PC-3 (cell line): ENCODE measurements around the gene APOBEC3G. TPM values are rescaled to one million over a fixed set of nuclear protein-coding genes. Genes with fewer than 3 reads are reported as not detected.
"Not testable (repeated sequence)": the region's sequence is repeated elsewhere in the genome, so short reads cannot be mapped to it uniquely, and the experiment has no call there.

Experiments
- ATAC-seq: fragments of 200-7000 bp; cut with Tn5 transposase; 2 replicates; pipeline ENCODE4 v1.9.1; 2020; ENCODE audit warnings: mild to moderate bottlenecking, moderate library complexity
- BruUV-seq: library from RNA; stranded (reverse); fragments of 400-500 nt; replicated peaks from 2 replicates; lab custom pipeline; 2021; lab: Mats Ljungman, UMichigan
- CTCF ChIA-PET: fragments of 300-600 bp; sonication (Branson Sonifier 250); formaldehyde crosslinking; loops from one replicate; lab custom pipeline; 2022; ENCODE audit warnings: antibody characterized with exemption; lab: Charles Lee
- POLR2A ChIA-PET: fragments of 300-600 bp; sonication (Branson Sonifier 250); formaldehyde crosslinking; loops from one replicate; lab custom pipeline; 2022; ENCODE audit warnings: antibody characterized with exemption; ENCODE audit not compliant: unreplicated experiment; lab: Charles Lee
- DNase-seq: peaks from one replicate; pipeline ENCODE4 v3.0.0-alpha.2; 2015
- H2AFZ ChIP-seq: fragments of 300-600 bp; sonication (generic); 2 replicates; pipeline ENCODE4 v1.6.0; 2016; ENCODE audit warnings: antibody characterized with exemption, low read length
- H3F3A ChIP-seq: fragments of 300-600 bp; sonication (generic); one replicate; pipeline ENCODE4 v1.6.0; 2017; ENCODE audit warnings: antibody characterized with exemption, low read length, control low read depth, mild to moderate bottlenecking; ENCODE audit not compliant: unreplicated experiment
- H3K27ac ChIP-seq: fragments of 300-600 bp; sonication (generic); 2 replicates; pipeline ENCODE4 v1.5.1; 2016; ENCODE audit warnings: mild to moderate bottlenecking, low read length
- H3K27me3 ChIP-seq: fragments of 300-600 bp; sonication (generic); 2 replicates; pipeline ENCODE4 v1.6.1; 2016; ENCODE audit warnings: low read length, mixed read lengths
- H3K36me3 ChIP-seq: fragments of 300-600 bp; sonication (generic); 2 replicates; pipeline ENCODE4 v1.6.1; 2016; ENCODE audit warnings: low read depth, mixed run types, low read length, mixed read lengths
- H3K4me1 ChIP-seq: fragments of 300-600 bp; sonication (generic); 2 replicates; pipeline ENCODE4 v1.5.1; 2016; ENCODE audit warnings: low read length; ENCODE audit not compliant: insufficient read depth
- H3K4me2 ChIP-seq: fragments of 300-600 bp; sonication (generic); 2 replicates; pipeline ENCODE4 v1.6.0; 2016; ENCODE audit warnings: low read length
- H3K4me3 ChIP-seq: fragments of 300-600 bp; sonication (generic); 2 replicates; pipeline ENCODE4 v1.5.1; 2016; ENCODE audit warnings: mild to moderate bottlenecking, low read length, mixed read lengths
- H3K79me2 ChIP-seq: fragments of 300-600 bp; sonication (generic); 2 replicates; pipeline ENCODE4 v1.6.1; 2017; ENCODE audit warnings: low read length, mixed read lengths
- H3K9ac ChIP-seq: fragments of 300-600 bp; sonication (generic); 2 replicates; pipeline ENCODE4 v1.6.0; 2016; ENCODE audit warnings: mild to moderate bottlenecking, low read length
- H3K9me2 ChIP-seq: fragments of 300-600 bp; sonication (generic); replicated peaks from 2 replicates; pipeline ENCODE4 v1.6.1; 2016; ENCODE audit warnings: mixed run types, low read length, mixed read lengths
- H3K9me3 ChIP-seq: fragments of 300-600 bp; sonication (generic); 2 replicates; pipeline ENCODE4 v1.6.1; 2016; ENCODE audit warnings: low read length, mixed read lengths
- H4K20me1 ChIP-seq: fragments of 300-600 bp; sonication (generic); 2 replicates; pipeline ENCODE4 v1.6.1; 2016; ENCODE audit warnings: low read length, mixed read lengths
- EZH2 ChIP-seq: fragments of 300-600 bp; sonication (generic); IDR thresholded peaks from one replicate; pipeline ENCODE4 v1.6.1; 2017; ENCODE audit warnings: antibody characterized with exemption, mild to moderate bottlenecking, low read length; ENCODE audit not compliant: unreplicated experiment
- EZH2phosphoT487 ChIP-seq: fragments of 300-600 bp; sonication (generic); IDR thresholded peaks from 2 replicates; pipeline ENCODE4 v1.6.1; 2018; ENCODE audit warnings: mild to moderate bottlenecking, antibody characterized with exemption, low read length, borderline replicate concordance
- intact Hi-C: fragments of 100-400 bp; cut with micrococcal nuclease; formaldehyde crosslinking; loops from 2 replicates; pipeline ENCODE4 v1.9.0; 2023
- total RNA-seq: library from RNA; depleted of rRNA; stranded (reverse); fragments of >200 nt; gene quantifications from 2 replicates; pipeline ENCODE4 v1.2.3, GENCODE V29; 2014
- TF ChIP-seq, protein P1 (sequence below): fragments of 300-600 bp; sonication (generic); conservative IDR thresholded peaks from 2 replicates; pipeline ENCODE4 v1.5.1; 2017; ENCODE audit warnings: antibody characterized with exemption, low read depth, mild to moderate bottlenecking, low read length

Gene APOBEC3G
- total RNA-seq, 1 experiment from 2014 or later: 4.4 TPM

DNA sequence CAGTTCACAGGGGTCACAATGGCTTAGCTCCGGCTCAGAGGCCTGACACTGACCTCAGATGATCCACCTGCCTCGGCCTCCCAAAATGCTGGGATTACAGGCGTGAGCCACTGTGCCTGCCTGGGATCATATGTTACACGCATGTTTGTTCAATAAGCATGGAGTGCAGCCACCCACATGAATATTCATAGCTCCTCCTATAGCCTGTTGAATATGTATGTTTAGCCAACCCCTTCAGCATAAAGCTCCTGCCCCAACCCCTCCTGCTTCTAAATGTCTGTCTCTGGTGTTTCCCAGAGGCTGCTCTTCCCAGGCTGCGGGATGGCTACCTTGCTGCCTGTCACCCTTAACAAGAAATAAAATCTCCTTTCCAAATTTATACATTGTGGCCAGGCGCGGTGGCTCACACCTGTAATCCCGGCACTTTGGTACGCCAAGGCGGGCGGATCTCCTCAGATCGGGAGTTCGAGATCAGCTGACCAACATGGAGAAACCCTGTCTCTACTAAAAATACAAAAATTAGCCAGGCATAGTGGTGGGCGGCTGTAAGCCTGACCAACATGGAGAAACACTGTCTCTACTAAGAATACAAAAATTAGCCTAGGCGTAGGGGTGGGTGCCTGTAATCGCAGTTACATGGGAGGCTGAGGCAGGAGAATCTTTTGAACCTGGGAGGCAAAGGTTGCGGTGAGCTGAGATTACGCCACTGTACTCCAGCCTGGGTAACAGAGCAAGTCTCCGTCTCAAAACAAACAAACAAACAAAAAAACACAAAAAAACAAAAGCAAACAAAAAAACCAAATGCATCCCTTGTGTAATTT is 37.6 kb upstream of the APOBEC3G start:
- ATAC-seq (no peak), DNase-seq (no peak)
- H2AFZ ChIP-seq: no peak overlapping the region
- no peak overlapping the region for H3K9ac ChIP-seq
- no peaks in the 10 kb centered on the region for H3K4me1 ChIP-seq
- intact Hi-C loops: no loop called here
- H3F3A ChIP-seq: no peaks in the 10 kb centered on the region
- H3K9me2 ChIP-seq: no peaks in the 10 kb centered on the region
- BruUV-seq: no TSS peak
- H3K9me3 ChIP-seq: no peaks in the 10 kb centered on the region
- ChIA-PET POLR2A (no interaction called here), CTCF (no interaction called here)
- H3K79me2 ChIP-seq: no peaks in the 10 kb centered on the region
- H4K20me1 ChIP-seq: no peaks in the 10 kb centered on the region
- no peaks in the 10 kb centered on the region for H3K36me3 ChIP-seq
- H3K27me3 ChIP-seq: no peaks in the 10 kb centered on the region
- H3K27ac ChIP-seq: no peak overlapping the region
- H3K4me2 ChIP-seq: no peak overlapping the region
- TF ChIP-seq EZH2phosphoT487 (no peak), EZH2 (no peak)
- TF ChIP-seq, protein P1, sequence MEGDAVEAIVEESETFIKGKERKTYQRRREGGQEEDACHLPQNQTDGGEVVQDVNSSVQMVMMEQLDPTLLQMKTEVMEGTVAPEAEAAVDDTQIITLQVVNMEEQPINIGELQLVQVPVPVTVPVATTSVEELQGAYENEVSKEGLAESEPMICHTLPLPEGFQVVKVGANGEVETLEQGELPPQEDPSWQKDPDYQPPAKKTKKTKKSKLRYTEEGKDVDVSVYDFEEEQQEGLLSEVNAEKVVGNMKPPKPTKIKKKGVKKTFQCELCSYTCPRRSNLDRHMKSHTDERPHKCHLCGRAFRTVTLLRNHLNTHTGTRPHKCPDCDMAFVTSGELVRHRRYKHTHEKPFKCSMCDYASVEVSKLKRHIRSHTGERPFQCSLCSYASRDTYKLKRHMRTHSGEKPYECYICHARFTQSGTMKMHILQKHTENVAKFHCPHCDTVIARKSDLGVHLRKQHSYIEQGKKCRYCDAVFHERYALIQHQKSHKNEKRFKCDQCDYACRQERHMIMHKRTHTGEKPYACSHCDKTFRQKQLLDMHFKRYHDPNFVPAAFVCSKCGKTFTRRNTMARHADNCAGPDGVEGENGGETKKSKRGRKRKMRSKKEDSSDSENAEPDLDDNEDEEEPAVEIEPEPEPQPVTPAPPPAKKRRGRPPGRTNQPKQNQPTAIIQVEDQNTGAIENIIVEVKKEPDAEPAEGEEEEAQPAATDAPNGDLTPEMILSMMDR: no peak
- H3K4me3 ChIP-seq: no peak overlapping the region

DNA sequence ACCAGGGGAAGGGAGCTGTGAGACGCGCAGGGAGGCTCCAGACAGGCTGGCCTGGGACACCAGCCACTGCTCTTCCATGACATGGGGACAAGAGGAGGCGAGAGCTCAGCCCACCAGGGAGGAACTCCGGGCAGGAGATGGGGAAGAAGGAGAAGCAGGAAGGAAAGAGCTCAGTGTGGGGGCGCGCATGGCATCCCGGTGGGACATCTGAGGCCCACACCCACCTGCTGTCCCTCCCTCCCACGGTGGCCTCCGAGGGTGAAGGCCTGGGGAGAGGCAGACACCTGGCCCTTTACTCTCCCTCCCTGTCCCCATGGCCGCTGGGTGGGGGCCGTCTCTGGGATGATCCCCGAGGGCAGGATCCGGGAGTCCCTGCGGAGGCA is 36.9 kb upstream of the APOBEC3G start:
- intact Hi-C loops, H3K27me3 ChIP-seq, H2AFZ ChIP-seq, H3K4me2 ChIP-seq, H3F3A ChIP-seq, H3K9me2 ChIP-seq, H3K4me1 ChIP-seq, H3K36me3 ChIP-seq, ATAC-seq, POLR2A ChIA-PET, BruUV-seq, DNase-seq, H4K20me1 ChIP-seq, CTCF ChIA-PET, H3K9me3 ChIP-seq, H3K27ac ChIP-seq, H3K4me3 ChIP-seq, H3K79me2 ChIP-seq, H3K9ac ChIP-seq: not testable (repeated sequence)

DNA sequence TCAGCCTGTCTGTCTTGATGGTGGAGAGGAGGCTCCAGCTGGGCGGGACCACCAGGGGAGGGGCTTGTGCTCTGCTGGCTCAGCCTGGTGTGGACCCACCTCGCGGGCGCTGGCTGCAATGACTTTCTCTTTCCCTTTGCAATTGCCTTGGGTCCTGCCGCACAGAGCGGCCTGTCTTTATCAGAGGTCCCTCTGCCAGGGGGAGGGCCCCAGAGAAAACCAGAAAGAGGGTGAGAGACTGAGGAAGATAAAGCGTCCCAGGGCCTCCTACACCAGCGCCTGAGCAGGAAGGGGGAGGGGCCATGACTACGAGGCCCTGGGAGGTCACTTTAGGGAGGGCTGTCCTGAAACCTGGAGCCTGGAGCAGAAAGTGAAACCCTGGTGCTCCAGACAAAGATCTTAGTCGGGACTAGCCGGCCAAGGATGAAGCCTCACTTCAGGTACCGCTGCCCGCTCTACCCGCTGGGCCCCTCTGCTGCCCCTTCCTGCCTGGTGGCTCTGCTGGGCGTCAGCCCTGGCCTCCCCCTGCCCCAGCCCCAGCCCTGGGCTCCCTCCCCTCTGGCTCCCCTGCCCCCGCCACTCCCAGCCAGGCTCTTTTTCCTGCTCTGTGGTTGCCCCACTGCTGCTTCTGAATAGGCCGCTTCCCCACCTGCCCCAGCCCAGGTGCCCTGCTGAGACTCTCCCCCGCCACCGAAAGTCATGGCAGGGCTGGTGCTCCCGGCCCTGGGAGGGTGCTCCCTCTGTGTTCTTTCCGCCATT is 36.4 kb upstream of the APOBEC3G start, which contains the start of gene APOBEC3F:
Gene APOBEC3F, plus strand, starts transcription at position 327 of the 759 bp plus-strand sequence. Its CDS starts 97 bp downstream, at position 424.
- not testable (repeated sequence) for H3K4me2 ChIP-seq

More for the DNA sequence above, 36.4 kb upstream of the APOBEC3G start, which contains the start of gene APOBEC3F:
- H3K4me1 ChIP-seq, H3K27ac ChIP-seq, H3K36me3 ChIP-seq, H2AFZ ChIP-seq, H3K9ac ChIP-seq, BruUV-seq, intact Hi-C loops, H3K9me2 ChIP-seq, H3K4me3 ChIP-seq, H3F3A ChIP-seq, DNase-seq, H4K20me1 ChIP-seq, ATAC-seq, POLR2A ChIA-PET, H3K27me3 ChIP-seq, CTCF ChIA-PET, H3K79me2 ChIP-seq, H3K9me3 ChIP-seq: not testable (repeated sequence)
